HepG2 (cell line): Measurements from ENCODE around the gene ELFN1. TPM values are rescaled to one million over a fixed set of nuclear protein-coding genes. Genes with fewer than 3 reads are reported as not detected.

ENCODE experiments used
- HINFP ChIP-seq: sonication (generic); formaldehyde crosslinking; IDR thresholded peaks from 2 replicates; pipeline ENCODE4 v1.4.0; 2020; ENCODE audit warnings: low read depth, mild to moderate bottlenecking, missing genetic modification reagents
- IKZF4 ChIP-seq: sonication (generic); formaldehyde crosslinking; IDR thresholded peaks from 2 replicates; pipeline ENCODE4 v1.5.1; 2020; ENCODE audit warnings: borderline replicate concordance, mild to moderate bottlenecking, low read depth, missing genetic modification reagents; ENCODE audit errors: not compliant biosample characterization
- KDM2A ChIP-seq: sonication (generic); formaldehyde crosslinking; IDR thresholded peaks from 2 replicates; pipeline ENCODE4 v1.4.0; 2020; ENCODE audit warnings: low read depth, missing genetic modification reagents, borderline replicate concordance
- LCORL ChIP-seq, 2 experiments: fragments of 450-650 bp in 1 of 2; sonication (generic) in 1 of 2; formaldehyde crosslinking in 1 of 2; IDR thresholded peaks; 2 replicates each; pipeline versions ENCODE4 v1.5.0 to v1.6.1; 2017 to 2020; ENCODE audit warnings: antibody characterized with exemption in 1 of 2, missing genetic modification reagents in 1 of 2
- NAIF1 ChIP-seq: sonication (generic); formaldehyde crosslinking; IDR thresholded peaks from 2 replicates; pipeline ENCODE4 v1.5.0; 2020; ENCODE audit warnings: mild to moderate bottlenecking, missing genetic modification reagents, borderline replicate concordance
- PAF1 ChIP-seq: IDR thresholded peaks from 2 replicates; pipeline ENCODE4 v1.6.1; 2016; ENCODE audit warnings: missing genetic modification reagents, missing compliant biosample characterization
- RAD21 ChIP-seq: fragments of 450-650 bp; formaldehyde crosslinking; IDR thresholded peaks from 2 replicates; pipeline ENCODE4 v1.5.0; 2020; ENCODE audit warnings: mild to moderate bottlenecking
- RXRB ChIP-seq: IDR thresholded peaks from 2 replicates; pipeline ENCODE4 v1.6.1; 2016; ENCODE audit warnings: borderline replicate concordance, missing genetic modification reagents, missing compliant biosample characterization
- SP4 ChIP-seq: sonication (generic); formaldehyde crosslinking; IDR thresholded peaks from 2 replicates; pipeline ENCODE4 v1.8.1; 2023; ENCODE audit warnings: mild to moderate bottlenecking, missing genetic modification reagents
- ZBTB38 ChIP-seq: sonication (generic); formaldehyde crosslinking; IDR thresholded peaks from 2 replicates; pipeline ENCODE4 v1.5.1; 2020; ENCODE audit warnings: mild to moderate bottlenecking, missing genetic modification reagents
- ZBTB7B ChIP-seq: sonication (generic); formaldehyde crosslinking; IDR thresholded peaks from 2 replicates; pipeline ENCODE4 v1.4.0; 2020; ENCODE audit warnings: missing genetic modification reagents
- ZFP91 ChIP-seq: sonication (generic); formaldehyde crosslinking; IDR thresholded peaks from 2 replicates; pipeline ENCODE4 v1.9.0; 2022; ENCODE audit warnings: missing genetic modification reagents, mild to moderate bottlenecking, borderline replicate concordance
- ZNF282 ChIP-seq: fragments of 450-650 bp; IDR thresholded peaks from 2 replicates; pipeline ENCODE4 v1.6.1; 2018; ENCODE audit not compliant: partially characterized antibody
- ZNF362 ChIP-seq: sonication (generic); formaldehyde crosslinking; IDR thresholded peaks from 2 replicates; pipeline ENCODE4 v1.4.0; 2020; ENCODE audit warnings: missing genetic modification reagents, mild to moderate bottlenecking, borderline replicate concordance
- ZNF569 ChIP-seq: sonication (generic); formaldehyde crosslinking; IDR thresholded peaks from 2 replicates; pipeline ENCODE4 v1.5.0; 2020; ENCODE audit warnings: mild to moderate bottlenecking, missing genetic modification reagents, moderate library complexity, borderline replicate concordance
- ZNF704 ChIP-seq: sonication (generic); formaldehyde crosslinking; IDR thresholded peaks from 2 replicates; pipeline ENCODE4 v1.8.1; 2023; ENCODE audit warnings: mild to moderate bottlenecking, inconsistent platforms, moderate library complexity, missing genetic modification reagents, borderline replicate concordance
- ZNF770 ChIP-seq: sonication (generic); formaldehyde crosslinking; IDR thresholded peaks from 2 replicates; pipeline ENCODE4 v1.5.0; 2020; ENCODE audit warnings: mild to moderate bottlenecking, missing genetic modification reagents
- ZUFSP ChIP-seq: sonication (generic); formaldehyde crosslinking; IDR thresholded peaks from 2 replicates; pipeline ENCODE4 v1.9.0; 2021; ENCODE audit warnings: missing genetic modification reagents, mild to moderate bottlenecking, borderline replicate concordance
- polyA plus RNA-seq, 8 experiments: library from polyadenylated mRNA; depleted of rRNA in 3 of 8; stranded (reverse) in 7 of 8; unstranded in 1 of 8; fragments of >200 nt; fragmentation: Illumina TruSeq in 4 of 8; extraction: Trizol in 4 of 8; gene quantifications; 2 replicates each; pipeline versions ENCODE4 v1.2.1 to v1.2.3, GENCODE V29; 2011 to 2016; ENCODE audit warnings: low read depth in 4 of 8, missing spikeins in 1 of 8, mixed read lengths in 1 of 8; ENCODE audit not compliant: insufficient read depth in 1 of 8
- total RNA-seq, 5 experiments: library from RNA; depleted of rRNA; stranded (reverse); fragments of >200 nt; fragmentation: Illumina TruSeq; extraction: Trizol; gene quantifications; 2 replicates each; pipeline ENCODE4 v1.2.3, GENCODE V29; 2016; ENCODE audit warnings: low read depth in 1 of 5

The ELFN1 gene
- total and polyA plus RNA-seq, 2 of the 13 experiments (the other 11 are each of a cell fraction or from before 2014, with no cell fraction given), result 0.13 to 0.18 TPM

GRCh38 chr7:1664711-1665548, 5.1 kb upstream of the ELFN1 start (continued):
- no peak for TF ChIP-seq LCORL (IDR thresholded peaks at IDR 0.05)
- peak; percentile 18; the same call in 1 of the 2 replicates for TF ChIP-seq LCORL (CRISPR knock-in tag; IDR thresholded peaks at IDR 0.05)
- TF ChIP-seq ZFP91 (CRISPR knock-in tag), result peak; percentile 47; the same call in 1 of the 2 replicates
- TF ChIP-seq IKZF4 (CRISPR knock-in tag), result no peak
- no peak for TF ChIP-seq ZNF282
- TF ChIP-seq ZNF704 (CRISPR knock-in tag), result no peak
- peak; percentile 53; the same call in 1 of the 2 replicates for TF ChIP-seq ZBTB7B (CRISPR knock-in tag)
- TF ChIP-seq NAIF1 (CRISPR knock-in tag), result no peak
- no peak for TF ChIP-seq ZBTB38 (CRISPR knock-in tag)
- no peak for TF ChIP-seq PAF1 (CRISPR knock-in tag)
- no peak for TF ChIP-seq HINFP
- no peak for TF ChIP-seq RXRB
- no peak for TF ChIP-seq SP4 (CRISPR knock-in tag)
- peak; percentile 75 for TF ChIP-seq ZNF770
- no peak for TF ChIP-seq ZNF569 (CRISPR knock-in tag)
- peak; percentile 89 for TF ChIP-seq RAD21 (CRISPR knock-in tag)
- no peak for TF ChIP-seq ZNF362
- peak; percentile 57; the same call in 1 of the 2 replicates for TF ChIP-seq KDM2A (CRISPR knock-in tag)
- TF ChIP-seq ZUFSP (CRISPR knock-in tag), result no peak
